ENCODE measurements around the gene DCTN4.

Gene DCTN4

DNA sequence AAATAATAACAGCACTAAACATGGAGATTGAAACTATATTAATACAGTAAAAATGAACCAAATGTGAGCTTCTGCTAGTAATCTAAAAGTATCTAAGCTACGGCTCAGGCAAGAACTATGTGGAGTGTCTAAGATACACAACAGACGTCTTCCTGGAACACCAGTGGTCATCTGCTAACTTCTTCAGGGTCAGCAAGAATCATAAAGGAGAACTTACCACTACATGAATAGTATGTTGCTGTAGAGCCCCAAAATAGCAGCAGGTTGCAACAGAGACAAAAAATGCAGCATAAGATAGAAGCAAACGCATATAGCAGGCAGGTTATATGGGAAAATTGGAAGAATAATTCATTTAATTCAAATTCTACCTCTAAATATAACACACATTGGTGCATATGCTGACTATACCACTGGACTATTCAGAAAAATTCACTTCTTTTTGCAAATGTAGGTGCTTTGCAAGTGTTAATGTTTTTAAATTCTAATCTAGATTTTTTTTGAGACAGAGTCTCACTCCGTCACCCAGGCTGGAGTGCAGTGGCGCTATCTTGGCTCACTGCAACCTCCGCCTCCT lies 27.1 kb downstream of the DCTN4 start:
- H3K4me1 ChIP-seq, result no peaks in the 10 kb centered on the region
- H3K27me3 ChIP-seq, result no peaks in the 10 kb centered on the region
- no peak overlapping the region for H3K27ac ChIP-seq
- intact Hi-C loops (cut with DNase I; ENCODE audit: low total_unique reads), result no loop called here
- H3K4me3 ChIP-seq, result no peak overlapping the region
- H3K9me3 ChIP-seq, result no peaks in the 10 kb centered on the region
- TF ChIP-seq, protein P1, sequence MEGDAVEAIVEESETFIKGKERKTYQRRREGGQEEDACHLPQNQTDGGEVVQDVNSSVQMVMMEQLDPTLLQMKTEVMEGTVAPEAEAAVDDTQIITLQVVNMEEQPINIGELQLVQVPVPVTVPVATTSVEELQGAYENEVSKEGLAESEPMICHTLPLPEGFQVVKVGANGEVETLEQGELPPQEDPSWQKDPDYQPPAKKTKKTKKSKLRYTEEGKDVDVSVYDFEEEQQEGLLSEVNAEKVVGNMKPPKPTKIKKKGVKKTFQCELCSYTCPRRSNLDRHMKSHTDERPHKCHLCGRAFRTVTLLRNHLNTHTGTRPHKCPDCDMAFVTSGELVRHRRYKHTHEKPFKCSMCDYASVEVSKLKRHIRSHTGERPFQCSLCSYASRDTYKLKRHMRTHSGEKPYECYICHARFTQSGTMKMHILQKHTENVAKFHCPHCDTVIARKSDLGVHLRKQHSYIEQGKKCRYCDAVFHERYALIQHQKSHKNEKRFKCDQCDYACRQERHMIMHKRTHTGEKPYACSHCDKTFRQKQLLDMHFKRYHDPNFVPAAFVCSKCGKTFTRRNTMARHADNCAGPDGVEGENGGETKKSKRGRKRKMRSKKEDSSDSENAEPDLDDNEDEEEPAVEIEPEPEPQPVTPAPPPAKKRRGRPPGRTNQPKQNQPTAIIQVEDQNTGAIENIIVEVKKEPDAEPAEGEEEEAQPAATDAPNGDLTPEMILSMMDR (IDR thresholded peaks at IDR 0.05), result no peak
- H3K36me3 ChIP-seq, result peaks cover 56 to 69% (median 68%) of the 10 kb centered on the region in 3 donors
- no peak for DNase-seq

DNA sequence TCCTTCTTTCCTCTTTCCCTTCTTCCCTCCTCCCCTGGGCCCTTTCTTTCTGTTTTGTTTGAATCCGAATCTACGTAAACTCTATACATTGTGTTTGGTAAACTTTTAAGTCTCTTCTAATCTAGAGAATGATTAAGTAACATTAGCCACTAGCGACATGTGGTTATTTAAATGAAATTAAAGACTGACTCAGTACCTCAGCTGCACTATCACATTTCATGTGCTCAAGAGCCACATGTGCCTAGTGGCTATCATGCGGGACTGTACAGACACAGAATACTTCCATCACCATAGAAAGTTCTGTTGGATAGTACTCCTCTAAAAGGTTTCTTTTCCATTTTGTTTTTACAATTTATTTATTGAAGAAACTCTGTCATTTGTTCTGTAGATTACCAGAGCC lies 29.0 kb downstream of the DCTN4 start:
- DNase-seq, result no peak
- peaks cover 64 to 79% (median 76%) of the 10 kb centered on the region in 3 donors for H3K36me3 ChIP-seq
- H3K4me3 ChIP-seq, result no peak overlapping the region
- intact Hi-C loops (cut with DNase I; ENCODE audit: low total_unique reads), result no loop called here
- TF ChIP-seq, protein P1 (IDR thresholded peaks at IDR 0.05), result no peak
- H3K27ac ChIP-seq, result no peak overlapping the region
- H3K9me3 ChIP-seq, result no peaks in the 10 kb centered on the region
- no peaks in the 10 kb centered on the region for H3K27me3 ChIP-seq
- no peaks in the 10 kb centered on the region for H3K4me1 ChIP-seq

DNA sequence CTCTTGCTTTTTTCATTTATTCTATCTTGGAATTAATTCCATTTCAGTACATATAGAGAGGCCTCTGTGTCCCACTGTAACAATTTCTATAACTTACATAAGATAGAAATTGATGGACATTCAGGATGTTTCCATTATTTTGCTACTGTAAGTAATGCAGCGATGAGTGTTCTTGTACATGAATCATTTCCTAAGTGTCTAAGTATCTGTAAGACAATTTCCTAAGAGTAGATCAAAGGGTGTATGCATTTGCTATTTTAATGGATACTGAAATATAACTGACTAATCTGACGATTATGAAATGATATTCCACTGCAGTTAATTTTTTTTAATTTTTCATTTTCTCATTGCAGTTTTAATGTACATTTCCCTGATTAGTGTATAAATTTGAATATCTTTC lies 35.0 kb downstream of the DCTN4 start:
- DNase-seq, result no peak
- no peaks in the 10 kb centered on the region for H3K4me1 ChIP-seq
- TF ChIP-seq, protein P1 (IDR thresholded peaks at IDR 0.05), result no peak
- intact Hi-C loops (cut with DNase I; ENCODE audit: low total_unique reads), result no loop called here
- no peaks in the 10 kb centered on the region for H3K9me3 ChIP-seq
- H3K27ac ChIP-seq, result no peak overlapping the region
- peaks cover 65 to 83% (median 70%) of the 10 kb centered on the region in 3 donors for H3K36me3 ChIP-seq
- no peak overlapping the region for H3K4me3 ChIP-seq
- no peaks in the 10 kb centered on the region for H3K27me3 ChIP-seq

DNA sequence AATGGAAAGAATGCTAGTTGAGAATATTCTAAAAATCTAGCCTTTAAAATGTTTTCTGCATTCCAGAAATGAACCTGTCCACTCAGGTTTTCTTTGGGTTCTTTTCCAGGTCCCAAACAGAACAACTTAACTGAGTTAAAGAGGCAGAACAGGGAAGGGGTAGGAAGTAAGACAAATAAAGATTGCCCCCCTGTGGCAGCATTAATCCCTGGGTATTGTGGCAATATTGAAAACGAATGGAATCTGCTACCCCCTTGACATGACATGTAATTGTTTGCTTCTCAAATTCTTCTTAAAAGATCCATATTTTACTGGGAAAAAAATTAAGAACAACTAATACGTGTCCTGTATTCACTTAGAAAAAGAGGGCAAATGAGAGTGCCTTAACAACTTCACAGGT lies 48.7 kb downstream of the DCTN4 start:
- Histone ChIP-seq H3K9me3 (no peaks in the 10 kb centered on the region), H3K27ac (no peak overlapping the region), H3K4me3 (no peak overlapping the region), H3K36me3 (peaks cover 57 to 73% (median 67%) of the 10 kb centered on the region in 3 donors), H3K27me3 (no peaks in the 10 kb centered on the region), H3K4me1 (no peaks in the 10 kb centered on the region)
- DNase-seq, result no peak
- intact Hi-C loops (cut with DNase I; ENCODE audit: low total_unique reads), result no loop called here
- TF ChIP-seq, protein P1 (IDR thresholded peaks at IDR 0.05), result peak; percentile 20 to 37

DNA sequence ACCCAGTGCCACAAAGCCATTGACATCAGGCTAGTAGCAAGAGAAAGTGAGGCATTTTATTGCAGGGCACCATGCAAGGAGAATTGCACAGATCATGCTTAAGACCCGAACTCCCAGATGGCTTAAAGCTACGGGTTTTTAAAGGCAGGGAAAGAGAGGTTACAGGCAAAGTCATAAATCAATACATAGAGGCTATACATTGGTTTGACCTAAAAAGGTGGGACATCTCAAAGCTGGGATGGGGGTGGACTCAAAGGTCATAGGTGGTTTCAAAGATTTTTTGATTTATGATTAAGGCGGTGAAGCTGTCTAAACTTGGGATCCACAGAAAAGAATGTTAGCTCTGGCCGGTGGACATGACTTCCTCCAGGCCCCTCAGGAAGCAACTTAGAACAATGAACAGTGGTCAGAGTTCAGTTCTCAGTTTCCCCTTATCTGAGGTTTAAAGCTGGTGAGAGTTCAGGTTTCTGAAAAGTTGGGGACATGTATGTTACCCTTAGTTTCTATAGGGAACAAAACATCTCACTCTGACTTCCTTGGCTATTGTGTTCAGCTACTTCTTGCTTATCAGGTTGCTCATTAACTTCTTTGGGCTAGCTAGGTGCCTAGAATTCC lies 51.9 kb downstream of the DCTN4 start:
- H3K36me3 ChIP-seq, result peaks cover 25 to 40% (median 34%) of the 10 kb centered on the region in 3 donors
- H3K4me1 ChIP-seq, result no peaks in the 10 kb centered on the region
- no peak for DNase-seq
- intact Hi-C loops (cut with DNase I; ENCODE audit: low total_unique reads), result no loop called here
- H3K4me3 ChIP-seq, result no peak overlapping the region
- H3K27ac ChIP-seq, result no peak overlapping the region
- H3K9me3 ChIP-seq, result no peaks in the 10 kb centered on the region
- no peaks in the 10 kb centered on the region for H3K27me3 ChIP-seq
- TF ChIP-seq, protein P1 (IDR thresholded peaks at IDR 0.05), result no peak

All from tibial artery (tissue), 4 donors.